H1 (cell line): ENCODE measurements around the gene PLS3. TPM values are rescaled to one million over a fixed set of nuclear protein-coding genes. Genes with fewer than 3 reads are reported as not detected.
A peak's percentile ranks its signal among the peaks of the same experiment; 100 is the strongest.

ENCODE experiments used
- CTCF ChIA-PET: fragments of 300-600 bp; sonication (Branson Sonifier 250); formaldehyde crosslinking; loops from one replicate; lab custom pipeline; 2021; ENCODE audit not compliant: partially characterized antibody; lab: Charles Lee
- POLR2A ChIA-PET: fragments of 300-600 bp; sonication (Branson Sonifier 250); formaldehyde crosslinking; loops from one replicate; lab custom pipeline; 2021; ENCODE audit warnings: inconsistent platforms; ENCODE audit not compliant: partially characterized antibody; lab: Charles Lee
- DNase-seq, 2 experiments: peaks; one replicate each; pipeline versions ENCODE4 v3.0.0 to v3.0.0-alpha.2; 2010 to 2022; ENCODE audit warnings: low spot score in 2 of 2, low read depth in 1 of 2, mixed read lengths in 1 of 2
- FAIRE-seq: peaks from 2 replicates; lab custom pipeline; 2011; peaks lifted over from hg19 to GRCh38; lab: Jason Lieb, UNC
- H2AFZ ChIP-seq: 2 replicates; pipeline ENCODE4 v1.8.1; 2012; ENCODE audit warnings: low read length, inconsistent platforms
- H2AK5ac ChIP-seq: 2 replicates; pipeline ENCODE4 v1.6.1; 2013; ENCODE audit warnings: low read depth, low read length
- H2BK120ac ChIP-seq: replicated peaks from 2 replicates; pipeline ENCODE3; 2013; ENCODE audit warnings: low read depth, low read length, inconsistent platforms
- H2BK12ac ChIP-seq: 2 replicates; pipeline ENCODE4 v1.6.1; 2013; ENCODE audit warnings: low read depth, low read length
- H2BK15ac ChIP-seq: 2 replicates; pipeline ENCODE4 v1.6.1; 2013; ENCODE audit warnings: low read length
- H2BK20ac ChIP-seq: 2 replicates; pipeline ENCODE4 v1.6.1; 2013; ENCODE audit warnings: low read length
- H2BK5ac ChIP-seq: 2 replicates; pipeline ENCODE4 v1.6.1; 2013; ENCODE audit warnings: low read depth, low read length
- H3K14ac ChIP-seq: 2 replicates; pipeline ENCODE4 v1.6.1; 2013; ENCODE audit warnings: inconsistent platforms; ENCODE audit not compliant: insufficient read length
- H3K18ac ChIP-seq: 2 replicates; pipeline ENCODE4 v1.6.1; 2013; ENCODE audit warnings: low read length; ENCODE audit errors: extremely low read depth
- H3K23ac ChIP-seq: 2 replicates; pipeline ENCODE4 v1.6.1; 2013; ENCODE audit warnings: inconsistent platforms; ENCODE audit not compliant: insufficient read length
- H3K23me2 ChIP-seq: 2 replicates; pipeline ENCODE4 v1.6.1; 2013; ENCODE audit warnings: low read depth, low read length
- H3K27ac ChIP-seq: 2 replicates; pipeline ENCODE4 v1.6.1; 2011; ENCODE audit warnings: low read depth, low read length, inconsistent platforms
- H3K27me3 ChIP-seq, 4 experiments: replicated peaks in 1 of 4; 1 replicate in 1 of 4; 2 replicates in 3 of 4; pipeline versions ENCODE4 v1.6.1 to v1.8.1; 2011 to 2013; ENCODE audit warnings: low read length in 3 of 4, mild to moderate bottlenecking in 3 of 4, inconsistent platforms in 2 of 4, mixed read lengths in 2 of 4, moderate library complexity in 1 of 4; ENCODE audit not compliant: control insufficient read depth in 3 of 4, insufficient read depth in 3 of 4; ENCODE audit errors: extremely low read depth in 1 of 4
- H3K36me3 ChIP-seq, 4 experiments: 2 replicates each; pipeline versions ENCODE4 v1.6.1 to v1.8.1; 2011 to 2013; ENCODE audit warnings: mild to moderate bottlenecking in 4 of 4, low read length in 3 of 4, moderate library complexity in 2 of 4, control low read depth in 1 of 4, inconsistent platforms in 1 of 4; ENCODE audit not compliant: insufficient read depth in 4 of 4, control insufficient read depth in 2 of 4
- H3K4ac ChIP-seq: replicated peaks from 2 replicates; pipeline ENCODE3; 2013; ENCODE audit warnings: low read length, low read depth, mixed read lengths, inconsistent platforms; ENCODE audit not compliant: insufficient read length
- H3K4me1 ChIP-seq, 4 experiments: replicated peaks in 1 of 4; 1 replicate in 1 of 4; 2 replicates in 3 of 4; pipeline versions ENCODE4 v1.6.1 to v1.8.1; 2011 to 2013; ENCODE audit warnings: low read length in 3 of 4, inconsistent platforms in 2 of 4, mixed read lengths in 1 of 4; ENCODE audit not compliant: insufficient read depth in 4 of 4, control insufficient read depth in 3 of 4
- H3K4me2 ChIP-seq, 2 experiments: 2 replicates each; pipeline versions ENCODE4 v1.6.1 to v1.8.1; 2011 to 2013; ENCODE audit warnings: low read depth in 2 of 2, low read length in 2 of 2, control low read depth in 1 of 2, inconsistent platforms in 1 of 2, mild to moderate bottlenecking in 1 of 2; ENCODE audit not compliant: insufficient read depth in 1 of 2
- H3K4me3 ChIP-seq, 4 experiments: fragments of 200-600, 300-600 bp in 1 of 4; sonication (generic), shearing (Covaris generic), sonication (Bioruptor Twin) in 1 of 4; 2 replicates each; pipeline versions ENCODE4 v1.5.1 to v1.8.1; 2011 to 2016; ENCODE audit warnings: low read length in 4 of 4, low read depth in 3 of 4, control low read depth in 2 of 4, inconsistent platforms in 2 of 4, mild to moderate bottlenecking in 2 of 4, mixed read lengths in 1 of 4, moderate library complexity in 1 of 4; ENCODE audit not compliant: insufficient read depth in 2 of 4; ENCODE audit errors: extremely low read depth in 1 of 4
- H3K56ac ChIP-seq: replicated peaks from 2 replicates; pipeline ENCODE3; 2013; ENCODE audit warnings: low read depth, mild to moderate bottlenecking, mixed read lengths, low read length, inconsistent platforms; ENCODE audit not compliant: insufficient read length
- H3K79me1 ChIP-seq: 2 replicates; pipeline ENCODE4 v1.6.1; 2013; ENCODE audit warnings: low read depth, low read length, control low read depth
- H3K79me2 ChIP-seq, 2 experiments: 2 replicates each; pipeline versions ENCODE4 v1.6.1 to v1.8.1; 2012 to 2013; ENCODE audit warnings: low read length in 2 of 2, mild to moderate bottlenecking in 2 of 2, inconsistent platforms in 1 of 2; ENCODE audit not compliant: insufficient read depth in 2 of 2, control insufficient read depth in 1 of 2
- H3K9ac ChIP-seq, 4 experiments: replicated peaks in 1 of 4; 1 replicate in 1 of 4; 2 replicates in 3 of 4; pipeline versions ENCODE4 v1.6.1 to v1.8.1; 2011 to 2013; ENCODE audit warnings: low read depth in 3 of 4, low read length in 3 of 4, control low read depth in 2 of 4, mild to moderate bottlenecking in 2 of 4, moderate library complexity in 2 of 4, inconsistent platforms in 1 of 4; ENCODE audit errors: extremely low read depth in 1 of 4
- H3K9me3 ChIP-seq, 2 experiments: 2 replicates each; pipeline versions ENCODE4 v1.6.1 to v1.8.1; 2012 to 2013; ENCODE audit warnings: mild to moderate bottlenecking in 2 of 2, moderate library complexity in 2 of 2, control low read depth in 1 of 2, inconsistent platforms in 1 of 2, low read depth in 1 of 2, low read length in 1 of 2, mixed read lengths in 1 of 2; ENCODE audit not compliant: insufficient read depth in 2 of 2
- H4K20me1 ChIP-seq, 2 experiments: replicated peaks in 1 of 2; 2 replicates each; pipeline versions ENCODE3 to v1.8.1; 2011 to 2013; ENCODE audit warnings: inconsistent platforms in 2 of 2, low read length in 2 of 2, mild to moderate bottlenecking in 1 of 2; ENCODE audit not compliant: insufficient read depth in 2 of 2, control insufficient read depth in 1 of 2
- H4K5ac ChIP-seq: 2 replicates; pipeline ENCODE4 v1.6.1; 2013; ENCODE audit warnings: low read length, low read depth, mixed read lengths, inconsistent platforms; ENCODE audit not compliant: insufficient read length
- H4K8ac ChIP-seq: 2 replicates; pipeline ENCODE4 v1.8.0; 2013; ENCODE audit warnings: mild to moderate bottlenecking, moderate library complexity, low read length, inconsistent platforms; ENCODE audit not compliant: insufficient read depth; ENCODE audit errors: extremely low read depth
- H4K91ac ChIP-seq: replicated peaks from 2 replicates; pipeline ENCODE3; 2013; ENCODE audit warnings: low read length, mixed read lengths, inconsistent platforms; ENCODE audit not compliant: insufficient read length
- CHD1 ChIP-seq: IDR thresholded peaks from 2 replicates; pipeline ENCODE4 v1.6.1; 2012; ENCODE audit warnings: low read depth, low read length, improper control_type of control experiment
- CHD2 ChIP-seq: IDR thresholded peaks from 2 replicates; pipeline ENCODE4 v1.6.1; 2012; ENCODE audit warnings: low read length, improper control_type of control experiment
- JUND ChIP-seq: IDR thresholded peaks from 2 replicates; pipeline ENCODE4 v1.6.1; 2011; ENCODE audit warnings: mild to moderate bottlenecking, improper control_type of control experiment, low read length
- KDM1A ChIP-seq: fragments of 200-600, 300-600 bp; sonication (generic); IDR thresholded peaks from 2 replicates; pipeline ENCODE4 v1.7.1; 2016; ENCODE audit warnings: mild to moderate bottlenecking, low read length, borderline replicate concordance
- POU5F1 ChIP-seq: IDR thresholded peaks from 2 replicates; pipeline ENCODE4 v1.6.1; 2011; ENCODE audit warnings: low read depth, mild to moderate bottlenecking, low read length, moderate library complexity
- RBBP5 ChIP-seq: IDR thresholded peaks from 2 replicates; pipeline ENCODE4 v1.7.1; 2012; ENCODE audit warnings: low read depth, mild to moderate bottlenecking, inconsistent platforms, low read length, moderate library complexity, borderline replicate concordance
- SAP30 ChIP-seq: fragments of 300-600 bp; sonication (generic); IDR thresholded peaks from 2 replicates; pipeline ENCODE4 v1.7.1; 2012; ENCODE audit warnings: low read length, moderate library complexity, mild to moderate bottlenecking, inconsistent platforms; ENCODE audit not compliant: insufficient read depth, insufficient replicate concordance
- SP4 ChIP-seq: IDR thresholded peaks from 2 replicates; pipeline ENCODE4 v1.6.1; 2012; ENCODE audit warnings: low read length, inconsistent platforms
- SRF ChIP-seq: IDR thresholded peaks from 2 replicates; pipeline ENCODE4 v1.6.1; 2011; ENCODE audit warnings: mild to moderate bottlenecking, low read depth, low read length, moderate library complexity
- TCF12 ChIP-seq: IDR thresholded peaks from 2 replicates; pipeline ENCODE4 v1.6.1; 2011; ENCODE audit warnings: low read depth, mild to moderate bottlenecking, low read length
- TEAD4 ChIP-seq: IDR thresholded peaks from 2 replicates; pipeline ENCODE4 v1.6.1; 2012; ENCODE audit warnings: low read depth, low read length, inconsistent platforms, mixed read lengths
- WGBS, 2 experiments: shearing (Covaris generic) in 1 of 2; methylation state at CpG; one replicate each; pipeline versions ENCODE4 v1.1.6 to v1.1.7; 2013 to 2015; ENCODE audit warnings: low lambda C conversion rate in 2 of 2, mixed read lengths in 2 of 2, inconsistent platforms in 1 of 2, low coverage in 1 of 2, missing lambda C conversion rate in 1 of 2; ENCODE audit not compliant: insufficient replicate concordance in 2 of 2, insufficient coverage in 1 of 2, insufficient read length in 1 of 2; ENCODE audit errors: extremely low coverage in 1 of 2, missing lambda C conversion rate in 1 of 2; 5-methylcytosine and 5-hydroxymethylcytosine counted together
- polyA plus RNA-seq, 7 experiments: library from polyadenylated mRNA; depleted of rRNA in 3 of 7; stranded (reverse) in 5 of 7; unstranded in 2 of 7; fragments of >200 nt in 5 of 7; fragments of 200-250 nt in 2 of 7; gene quantifications; 1 replicate in 5 of 7; 2 replicates in 1 of 7; 4 replicates in 1 of 7; pipeline versions ENCODE4 v1.2.1 to v1.2.3, GENCODE V29; 2011 to 2013; ENCODE audit warnings: missing spikeins in 2 of 7, mixed read lengths in 2 of 7
- total RNA-seq: library from RNA; stranded (reverse); fragmentation: NEBNext Ultra II Directional; extraction: Animal tissue kit (Norgen Biotek cat#: 25700); gene quantifications from 2 replicates; pipeline ENCODE4 v1.2.1, GENCODE V29; 2021

PLS3 gene
- total and polyA plus RNA-seq, 2 of the 8 experiments (the other 6 are each of a cell fraction or from before 2014, with no cell fraction given), result 107 to 185 TPM

DNA sequence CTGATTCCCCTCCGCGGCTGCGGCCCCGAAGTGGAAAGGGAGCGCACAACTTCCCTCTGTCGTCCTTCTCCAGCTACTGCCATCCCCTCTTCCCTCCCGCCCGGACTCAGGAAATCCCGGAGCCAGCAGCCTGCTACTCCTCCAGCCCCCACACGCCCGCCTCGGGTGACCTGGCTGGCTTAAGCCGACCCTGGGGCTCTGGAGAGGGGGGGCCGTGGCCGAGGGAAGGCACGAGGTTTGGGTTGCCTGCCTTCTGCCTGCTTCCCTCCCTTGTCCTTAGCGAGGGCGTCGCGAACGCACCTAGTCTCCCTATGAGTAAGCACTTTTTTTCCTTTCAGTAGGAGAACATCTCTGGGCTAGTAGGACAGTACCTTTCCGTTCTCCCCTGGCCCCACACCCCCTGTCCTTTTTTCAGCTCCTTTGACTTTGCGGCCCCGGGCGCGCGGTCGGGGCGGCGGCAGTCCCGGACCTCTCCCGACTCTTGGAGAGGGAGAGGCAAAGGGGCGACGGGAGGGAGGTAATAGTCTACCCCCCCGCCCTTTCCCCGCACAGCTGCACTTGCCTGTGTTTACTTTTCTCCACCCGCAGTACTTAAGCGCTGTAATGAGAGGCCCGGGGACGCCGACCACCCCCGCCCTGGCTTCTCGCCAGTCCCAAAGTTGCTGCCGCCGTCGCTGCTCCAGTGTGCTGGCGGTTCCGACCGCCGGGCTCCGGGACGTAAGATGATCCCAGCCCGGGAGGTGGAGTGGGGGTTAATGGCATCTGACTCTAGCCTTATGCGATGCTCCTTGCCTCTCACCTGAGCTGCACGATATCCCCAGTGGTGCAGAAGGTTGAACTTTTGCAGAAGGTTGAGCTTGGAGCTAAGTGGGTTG is 868 bp downstream of the PLS3 start:
- H3K4me2 ChIP-seq, result peak overlapping the region; percentile 84 to 88
- H3K79me1 ChIP-seq, result no peaks in the 10 kb centered on the region
- peak overlapping the region; percentile 77 to 93 (median 84) for H3K4me3 ChIP-seq
- H3K27me3 ChIP-seq, result no peaks in the 10 kb centered on the region
- H2BK15ac ChIP-seq, result no peak overlapping the region
- peak overlapping the region; percentile 39 for H3K56ac ChIP-seq
- H3K4ac ChIP-seq, result no peak overlapping the region
- peaks cover 0 to 7% (median 1%) of the 10 kb centered on the region in 4 experiments; a peak in 3 of 7 replicates for H3K4me1 ChIP-seq
- no peak overlapping the region for H2AFZ ChIP-seq
- H3K23ac ChIP-seq, result no peak overlapping the region
- POLR2A ChIA-PET, result interaction anchor here (1.0 to 1.9 kb wide), 8 partner anchors 9 to 231 kb away, joined by 3 to 6 read pairs (median 4); no protein-coding TSS in a partner anchor
- no peak overlapping the region for H2AK5ac ChIP-seq
- peaks cover 0 to 9% (median 0%) of the 10 kb centered on the region in 4 experiments; a peak in 2 of 8 replicates for H3K36me3 ChIP-seq
- H3K23me2 ChIP-seq, result peaks cover 3% of the 10 kb centered on the region; the same call in 1 of the 2 replicates
- peak overlapping the region; percentile 38 for H4K5ac ChIP-seq
- no peak overlapping the region for H2BK120ac ChIP-seq
- FAIRE-seq (no peak), DNase-seq (peak in 1 of 2 experiments; percentile 52)
- peak overlapping the region; percentile 71 for H3K18ac ChIP-seq
- no peak overlapping the region for H2BK20ac ChIP-seq
- 0% methylated on average over 12 of the region's 55 CpGs; no CpG with 5 or more reads in 1 of the 2 experiments for WGBS, 2 experiments
- H3K9me3 ChIP-seq, result no peaks in the 10 kb centered on the region
- H3K79me2 ChIP-seq, result peaks cover 8 to 59% of the 10 kb centered on the region in 2 experiments; a peak in 3 of 4 replicates
- H4K20me1 ChIP-seq, result no peaks in the 10 kb centered on the region
- H3K9ac ChIP-seq, result peak overlapping the region; percentile 63 to 82 (median 80)
- H2BK5ac ChIP-seq, result peak overlapping the region; percentile 35; the same call in 1 of the 2 replicates
- no peak overlapping the region for H4K91ac ChIP-seq
- no peak overlapping the region; the same call in none of the 2 replicates for H4K8ac ChIP-seq
- no peak overlapping the region for H3K14ac ChIP-seq
- no peak overlapping the region for H2BK12ac ChIP-seq
- H3K27ac ChIP-seq, result peak overlapping the region; percentile 73; the same call in 1 of the 2 replicates
- CTCF ChIA-PET, result interaction anchor here (0.6 to 1.2 kb wide), 3 partner anchors 11 to 87 kb away, joined by 3 to 5 read pairs (median 3); no protein-coding TSS in a partner anchor
- TF ChIP-seq RBBP5 (0 out of 2 replicates have a peak, but pooled peaks have one; percentile 51), JUND (no peak), SAP30 (peak; percentile 56), SP4 (no peak), TEAD4 (no peak), TCF12 (no peak), POU5F1 (no peak), CHD1 (no peak), CHD2 (no peak), SRF (no peak), KDM1A (no peak)
